ENCODE data around the gene ZNF536. TPM values are rescaled to one million over a fixed set of nuclear protein-coding genes. Genes with fewer than 3 reads are reported as not detected.

Gene ZNF536
- total and polyA plus RNA-seq, 12 donors = 2.3 to 10.8 (median 6.4) TPM

- intact Hi-C loops (cut with DNase I) = no loop called here
- no peak overlapping the region for H3K27ac ChIP-seq
- H3K36me3 ChIP-seq (replicated peaks in 1 of 2) = no peaks in the 10 kb centered on the region
- no peaks in the 10 kb centered on the region for H3K9me3 ChIP-seq (replicated peaks in 1 of 3)
- 87 to 95% (median 92%) methylated on average over 8 of the region's 8 CpGs for WGBS, 4 donors
- no peaks in the 10 kb centered on the region for H3K4me1 ChIP-seq (replicated peaks in 1 of 2)
- no peaks in the 10 kb centered on the region for H3K27me3 ChIP-seq
- no peak overlapping the region for H3K4me3 ChIP-seq
- no peak for DNase-seq
- TF ChIP-seq CTCF (IDR thresholded peaks at IDR 0.05) (no peak), POLR2A (IDR thresholded peaks at IDR 0.05) (no peak)
Observed at GRCh38 chr19:30421571-30421970, 49.4 kb downstream of the ZNF536 start.

- Histone ChIP-seq H3K4me1 (replicated peaks in 1 of 2) (no peaks in the 10 kb centered on the region), H3K27me3 (no peaks in the 10 kb centered on the region), H3K9me3 (replicated peaks in 1 of 3) (no peaks in the 10 kb centered on the region), H3K36me3 (replicated peaks in 1 of 2) (no peaks in the 10 kb centered on the region), H3K4me3 (no peak overlapping the region), H3K27ac (no peak overlapping the region)
- peak in 1 of 7 donors; percentile 63 for DNase-seq
- WGBS, 4 donors = 78 to 94% (median 85%) methylated on average over 7 to 11 of the region's 11 CpGs
- intact Hi-C loops (cut with DNase I) = no loop called here
- TF ChIP-seq POLR2A (IDR thresholded peaks at IDR 0.05) = no peak
- TF ChIP-seq CTCF (IDR thresholded peaks at IDR 0.05) = no peak
Observed at GRCh38 chr19:30423481-30423880, 51.3 kb downstream of the ZNF536 start.

GRCh38 chr19:30425885-30426838 lies 54.0 kb downstream of the ZNF536 start:
- no peak overlapping the region for H3K27ac ChIP-seq
- peak in 1 of 7 donors; percentile 25 for DNase-seq
- TF ChIP-seq POLR2A (IDR thresholded peaks at IDR 0.05) (no peak), CTCF (IDR thresholded peaks at IDR 0.05) (no peak)
- no peaks in the 10 kb centered on the region for H3K4me1 ChIP-seq (replicated peaks in 1 of 2)
- H3K4me3 ChIP-seq = no peak overlapping the region
- no peaks in the 10 kb centered on the region for H3K9me3 ChIP-seq (replicated peaks in 1 of 3)
- H3K36me3 ChIP-seq (replicated peaks in 1 of 2) = no peaks in the 10 kb centered on the region
- intact Hi-C loops (cut with DNase I) = no loop called here
- H3K27me3 ChIP-seq = no peaks in the 10 kb centered on the region
- 84 to 90% (median 84%) methylated on average over 8 to 9 of the region's 9 CpGs for WGBS, 4 donors

- TF ChIP-seq POLR2A (IDR thresholded peaks at IDR 0.05) (no peak), CTCF (IDR thresholded peaks at IDR 0.05) (no peak)
- Histone ChIP-seq H3K27me3 (no peaks in the 10 kb centered on the region), H3K4me3 (no peak overlapping the region), H3K9me3 (replicated peaks in 1 of 3) (no peaks in the 10 kb centered on the region), H3K36me3 (replicated peaks in 1 of 2) (no peaks in the 10 kb centered on the region), H3K27ac (no peak overlapping the region), H3K4me1 (replicated peaks in 1 of 2) (no peaks in the 10 kb centered on the region)
- no peak for DNase-seq
- intact Hi-C loops (cut with DNase I) = no loop called here
Observed at GRCh38 chr19:30426864-30427263, 54.7 kb downstream of the ZNF536 start.
